ENCODE measurements around the gene CIAO3. TPM values are rescaled to one million over a fixed set of nuclear protein-coding genes. Genes with fewer than 3 reads are reported as not detected.

Gene CIAO3
- total and polyA plus RNA-seq, 3 donors from 2014 or later, result 28.9 to 59.0 (median 58.0) TPM

DNA sequence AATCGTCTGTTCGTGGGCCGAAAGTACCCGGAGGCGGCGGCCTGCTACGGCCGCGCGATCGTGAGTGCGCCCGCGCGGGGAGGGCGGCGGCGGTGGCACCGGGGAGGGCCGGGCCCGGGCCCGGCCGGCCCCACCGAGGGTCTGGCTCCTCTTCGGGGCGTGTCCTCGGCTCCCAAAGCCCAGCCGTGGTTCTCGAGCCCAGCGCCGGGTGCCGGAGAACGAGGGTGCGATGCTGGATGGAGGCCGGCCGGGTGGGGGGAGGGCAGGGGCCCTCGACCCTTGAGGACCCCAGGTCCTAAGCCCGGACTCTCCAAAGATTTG, 60.2 kb downstream of the CIAO3 start:
- no peak for TF ChIP-seq POLR2A (IDR thresholded peaks at IDR 0.05)
- TF ChIP-seq CTCF (IDR thresholded peaks at IDR 0.05), result no peak
- intact Hi-C loops (cut with DNase I; ENCODE audit: low total_unique reads), result no loop called here
- Histone ChIP-seq H3K4me1 (peaks cover 44% of the 10 kb centered on the region), H3K9me3 (no peaks in the 10 kb centered on the region), H3K27me3 (no peaks in the 10 kb centered on the region), H3K27ac (peak overlapping the region in 1 of 2 donors; percentile 96), H3K4me3 (peak overlapping the region; percentile 69 to 85), H3K36me3 (ENCODE audit: low read depth, missing control alignments) (no peaks in the 10 kb centered on the region)
- 0% methylated on average over 34 of the region's 38 CpGs; no CpG with 5 or more reads in 1 of the 2 donors for WGBS, 2 donors
- no peak for DNase-seq

DNA sequence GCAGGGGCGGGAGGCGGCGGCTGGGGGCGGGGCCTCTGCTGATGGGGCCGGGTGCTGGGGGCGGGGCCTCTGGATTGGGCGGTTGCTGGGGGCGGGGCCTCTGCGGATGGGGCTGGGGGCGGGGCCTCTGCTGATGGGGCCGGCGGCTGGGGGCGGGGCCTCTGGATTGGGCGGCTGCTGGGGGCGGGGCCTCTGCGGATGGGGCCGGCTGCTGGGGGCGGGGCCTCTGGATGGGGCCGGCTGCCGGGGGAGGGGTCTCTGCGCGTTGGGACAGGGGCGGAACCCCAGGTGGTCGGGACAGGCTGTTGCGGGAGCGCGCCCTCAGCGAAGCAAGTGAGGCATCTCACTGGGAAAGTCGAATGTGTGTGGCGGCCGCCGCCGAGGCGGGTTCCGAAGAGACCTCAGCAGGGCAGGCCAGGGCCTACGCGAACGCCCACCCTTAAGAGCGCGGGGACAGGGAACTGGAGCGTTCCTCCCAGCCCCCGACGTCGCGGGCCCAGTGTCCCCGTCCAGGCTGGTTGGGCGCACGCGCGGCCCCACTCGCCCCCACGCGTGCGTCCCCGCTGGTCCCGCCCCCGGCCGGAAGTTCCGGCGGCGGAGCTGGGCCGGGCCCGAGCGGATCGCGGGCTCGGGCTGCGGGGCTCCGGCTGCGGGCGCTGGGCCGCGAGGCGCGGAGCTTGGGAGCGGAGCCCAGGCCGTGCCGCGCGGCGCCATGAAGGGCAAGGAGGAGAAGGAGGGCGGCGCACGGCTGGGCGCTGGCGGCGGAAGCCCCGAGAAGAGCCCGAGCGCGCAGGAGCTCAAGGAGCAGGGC, 60.8 kb downstream of the CIAO3 start, which contains the start of gene STUB1:
Gene STUB1, plus strand, starts transcription at position 597 of the 811 bp plus-strand sequence. Its CDS starts 116 bp downstream, at position 713.
- Histone ChIP-seq H3K27me3 (no peaks in the 10 kb centered on the region), H3K4me3 (peak within 1 kb of the TSS; percentile 69 to 85), H3K4me1 (peaks cover 41% of the 10 kb centered on the region), H3K9me3 (no peaks in the 10 kb centered on the region), H3K27ac (peak within 1 kb of the TSS; percentile 86 to 96), H3K36me3 (ENCODE audit: low read depth, missing control alignments) (no peaks in the 10 kb centered on the region)
- intact Hi-C loops (cut with DNase I; ENCODE audit: low total_unique reads), result no loop called here
- DNase-seq, result peak; percentile 94
- no peak for TF ChIP-seq CTCF (IDR thresholded peaks at IDR 0.05)
- TF ChIP-seq POLR2A (IDR thresholded peaks at IDR 0.05), result no peak
- 0 to 1% methylated on average over 12 to 87 of the region's 91 CpGs for WGBS, 2 donors

MicroRNAs within 50 kb of the gene (microRNA counts, 767-probe panel; counts per million panel counts)
- microRNA hsa-miR-662, result 0 to 152 counts per million in 2 donors

Small RNA genes within 50 kb of the gene (microRNA-seq; reads per million reads assigned to microRNA genes)
- 0 reads per million in 2 donors for gene MIR662 (ENCODE audit: borderline number of aligned reads in 2 of 2, borderline replicate concordance in 1 of 2)

Small RNA genes within 50 kb of the gene (small RNA-seq; reads per million reads assigned to genes)
- 0 reads per million in 2 donors for gene MIR662

Other genes starting within 250 kb of the CIAO3 start
- 100 to 1,000 TPM; 108 to 115 TPM for gene CAPN15, start 213.3 kb downstream of the CIAO3 start, total RNA-seq
- gene CAPN15, start 213.3 kb downstream of the CIAO3 start, polyA plus RNA-seq (ENCODE audit: insufficient read depth, low read depth, low replicate concordance), result 48.0 TPM
- 1 to 10 TPM; 5.0 to 7.2 TPM for gene PRR35, start 180.6 kb downstream of the CIAO3 start, total RNA-seq
- gene PRR35, start 180.6 kb downstream of the CIAO3 start, polyA plus RNA-seq (ENCODE audit: insufficient read depth, low read depth, low replicate concordance), result 1.7 TPM
- gene NHLRC4, start 174.0 kb downstream of the CIAO3 start, total RNA-seq, result 1 to 10 TPM; 4.5 TPM
- gene NHLRC4, start 174.0 kb downstream of the CIAO3 start, polyA plus RNA-seq (ENCODE audit: insufficient read depth, low read depth, low replicate concordance), result 3.0 TPM
- 100 to 1,000 TPM in 1 of 2 donors, 10 to 100 TPM in 1; 95.4 to 123 TPM for gene PIGQ, start 171.0 kb downstream of the CIAO3 start, total RNA-seq
- gene PIGQ, start 171.0 kb downstream of the CIAO3 start, polyA plus RNA-seq (ENCODE audit: insufficient read depth, low read depth, low replicate concordance), result 80.5 TPM
- 10 to 100 TPM; 47.9 to 51.2 TPM for gene RAB40C, start 150.9 kb downstream of the CIAO3 start, total RNA-seq
- 27.6 TPM for gene RAB40C, start 150.9 kb downstream of the CIAO3 start, polyA plus RNA-seq (ENCODE audit: insufficient read depth, low read depth, low replicate concordance)
- 10 to 100 TPM in 1 of 2 donors, 1 to 10 TPM in 1; 3.5 to 10.5 TPM for gene WFIKKN1, start 110.0 kb downstream of the CIAO3 start, total RNA-seq
- 1.1 TPM for gene WFIKKN1, start 110.0 kb downstream of the CIAO3 start, polyA plus RNA-seq (ENCODE audit: insufficient read depth, low read depth, low replicate concordance)
- gene METTL26, start 104.7 kb downstream of the CIAO3 start, total RNA-seq, result 100 to 1,000 TPM; 161 to 185 TPM
- 72.1 TPM for gene METTL26, start 104.7 kb downstream of the CIAO3 start, polyA plus RNA-seq (ENCODE audit: insufficient read depth, low read depth, low replicate concordance)
- 100 to 1,000 TPM in 1 of 2 donors, 10 to 100 TPM in 1; 83.1 to 134 TPM for gene MCRIP2, start 99.2 kb downstream of the CIAO3 start, total RNA-seq
- gene MCRIP2, start 99.2 kb downstream of the CIAO3 start, polyA plus RNA-seq (ENCODE audit: insufficient read depth, low read depth, low replicate concordance), result 78.2 TPM
- gene WDR90, start 91.6 kb downstream of the CIAO3 start, total RNA-seq, result 100 to 1,000 TPM; 155 to 195 TPM
- 102 TPM for gene WDR90, start 91.6 kb downstream of the CIAO3 start, polyA plus RNA-seq (ENCODE audit: insufficient read depth, low read depth, low replicate concordance)
- gene RHOT2, start 72.9 kb downstream of the CIAO3 start, total RNA-seq, result 100 to 1,000 TPM; 157 to 176 TPM
- gene RHOT2, start 72.9 kb downstream of the CIAO3 start, polyA plus RNA-seq (ENCODE audit: insufficient read depth, low read depth, low replicate concordance), result 77.7 TPM
- gene RHBDL1, start 65.3 kb downstream of the CIAO3 start, total RNA-seq, result 1 to 10 TPM; 8.5 to 9.8 TPM
- gene RHBDL1, start 65.3 kb downstream of the CIAO3 start, polyA plus RNA-seq (ENCODE audit: insufficient read depth, low read depth, low replicate concordance), result 2.1 TPM
- 100 to 1,000 TPM; 126 to 160 TPM for gene STUB1, start 60.6 kb downstream of the CIAO3 start, total RNA-seq
- gene STUB1, start 60.6 kb downstream of the CIAO3 start, polyA plus RNA-seq (ENCODE audit: insufficient read depth, low read depth, low replicate concordance), result 93.3 TPM
- 100 to 1,000 TPM in 1 of 2 donors, 10 to 100 TPM in 1; 84.2 to 101 TPM for gene JMJD8, start 56.7 kb downstream of the CIAO3 start, total RNA-seq
- 95.5 TPM for gene JMJD8, start 56.7 kb downstream of the CIAO3 start, polyA plus RNA-seq (ENCODE audit: insufficient read depth, low read depth, low replicate concordance)
- 10 to 100 TPM; 33.9 to 39.1 TPM for gene WDR24, start 50.6 kb downstream of the CIAO3 start, total RNA-seq
- gene WDR24, start 50.6 kb downstream of the CIAO3 start, polyA plus RNA-seq (ENCODE audit: insufficient read depth, low read depth, low replicate concordance), result 21.4 TPM
- gene FBXL16, start 35.2 kb downstream of the CIAO3 start, total RNA-seq, result 10 to 100 TPM; 15.8 to 16.1 TPM
- gene FBXL16, start 35.2 kb downstream of the CIAO3 start, polyA plus RNA-seq (ENCODE audit: insufficient read depth, low read depth, low replicate concordance), result 23.4 TPM
- 10 to 100 TPM; 34.9 to 50.6 TPM for gene METRN, start 25.9 kb downstream of the CIAO3 start, total RNA-seq
- 21.0 TPM for gene METRN, start 25.9 kb downstream of the CIAO3 start, polyA plus RNA-seq (ENCODE audit: insufficient read depth, low read depth, low replicate concordance)
- gene ANTKMT, start 19.9 kb downstream of the CIAO3 start, total RNA-seq, result 100 to 1,000 TPM in 1 of 2 donors, 10 to 100 TPM in 1; 81.1 to 108 TPM
- 68.5 TPM for gene ANTKMT, start 19.9 kb downstream of the CIAO3 start, polyA plus RNA-seq (ENCODE audit: insufficient read depth, low read depth, low replicate concordance)
- gene CCDC78, start 14.6 kb downstream of the CIAO3 start, total RNA-seq, result 1 to 10 TPM; 3.2 to 6.1 TPM
- 5.7 TPM for gene CCDC78, start 14.6 kb downstream of the CIAO3 start, polyA plus RNA-seq (ENCODE audit: insufficient read depth, low read depth, low replicate concordance)
- gene HAGHL, start 13.9 kb downstream of the CIAO3 start, total RNA-seq, result 10 to 100 TPM in 1 of 2 donors, 1 to 10 TPM in 1; 9.9 to 13.7 TPM
- 7.2 TPM for gene HAGHL, start 13.9 kb downstream of the CIAO3 start, polyA plus RNA-seq (ENCODE audit: insufficient read depth, low read depth, low replicate concordance)
- gene MSLN, start 19.7 kb upstream of the CIAO3 start, total RNA-seq, result 1 to 10 TPM; 1.5 to 2.8 TPM
- 18.5 TPM for gene MSLN, start 19.7 kb upstream of the CIAO3 start, polyA plus RNA-seq (ENCODE audit: insufficient read depth, low read depth, low replicate concordance)
- 10 to 100 TPM; 18.6 to 24.0 TPM for gene RPUSD1, start 47.4 kb upstream of the CIAO3 start, total RNA-seq
- gene RPUSD1, start 47.4 kb upstream of the CIAO3 start, polyA plus RNA-seq (ENCODE audit: insufficient read depth, low read depth, low replicate concordance), result 11.4 TPM
- gene CHTF18, start 47.6 kb upstream of the CIAO3 start, total RNA-seq, result 10 to 100 TPM; 90.6 to 95.0 TPM
- 32.5 TPM for gene CHTF18, start 47.6 kb upstream of the CIAO3 start, polyA plus RNA-seq (ENCODE audit: insufficient read depth, low read depth, low replicate concordance)
- not detected for gene GNG13, start 59.7 kb upstream of the CIAO3 start, total RNA-seq
- not detected for gene GNG13, start 59.7 kb upstream of the CIAO3 start, polyA plus RNA-seq (ENCODE audit: insufficient read depth, low read depth, low replicate concordance)
- gene LMF1, start 230.0 kb upstream of the CIAO3 start, total RNA-seq, result 10 to 100 TPM; 66.6 to 83.4 TPM
- 12.5 TPM for gene LMF1, start 230.0 kb upstream of the CIAO3 start, polyA plus RNA-seq (ENCODE audit: insufficient read depth, low read depth, low replicate concordance)
- gene SOX8, start 240.8 kb upstream of the CIAO3 start, total RNA-seq, result 10 to 100 TPM; 11.2 to 19.6 TPM
- 4.3 TPM for gene SOX8, start 240.8 kb upstream of the CIAO3 start, polyA plus RNA-seq (ENCODE audit: insufficient read depth, low read depth, low replicate concordance)

All from testis (tissue), 3 donors.